GM19468 (cell line): ENCODE results near the gene TAPBPL.
A peak's percentile ranks its signal among the peaks of the same experiment; 100 is the strongest.
"Not testable (repeated sequence)": the region's sequence is repeated elsewhere in the genome, so short reads cannot be mapped to it uniquely, and the experiment has no call there.

Experiments used
- ATAC-seq: cut with Tn5 transposase; IDR thresholded peaks from one replicate; pipeline ENCODE4 v1.9.1; 2021; ENCODE audit warnings: mild to moderate bottlenecking, moderate library complexity, moderate number of reproducible peaks; ENCODE audit not compliant: unreplicated experiment; ENCODE audit errors: extremely low read depth

TAPBPL gene

DNA sequence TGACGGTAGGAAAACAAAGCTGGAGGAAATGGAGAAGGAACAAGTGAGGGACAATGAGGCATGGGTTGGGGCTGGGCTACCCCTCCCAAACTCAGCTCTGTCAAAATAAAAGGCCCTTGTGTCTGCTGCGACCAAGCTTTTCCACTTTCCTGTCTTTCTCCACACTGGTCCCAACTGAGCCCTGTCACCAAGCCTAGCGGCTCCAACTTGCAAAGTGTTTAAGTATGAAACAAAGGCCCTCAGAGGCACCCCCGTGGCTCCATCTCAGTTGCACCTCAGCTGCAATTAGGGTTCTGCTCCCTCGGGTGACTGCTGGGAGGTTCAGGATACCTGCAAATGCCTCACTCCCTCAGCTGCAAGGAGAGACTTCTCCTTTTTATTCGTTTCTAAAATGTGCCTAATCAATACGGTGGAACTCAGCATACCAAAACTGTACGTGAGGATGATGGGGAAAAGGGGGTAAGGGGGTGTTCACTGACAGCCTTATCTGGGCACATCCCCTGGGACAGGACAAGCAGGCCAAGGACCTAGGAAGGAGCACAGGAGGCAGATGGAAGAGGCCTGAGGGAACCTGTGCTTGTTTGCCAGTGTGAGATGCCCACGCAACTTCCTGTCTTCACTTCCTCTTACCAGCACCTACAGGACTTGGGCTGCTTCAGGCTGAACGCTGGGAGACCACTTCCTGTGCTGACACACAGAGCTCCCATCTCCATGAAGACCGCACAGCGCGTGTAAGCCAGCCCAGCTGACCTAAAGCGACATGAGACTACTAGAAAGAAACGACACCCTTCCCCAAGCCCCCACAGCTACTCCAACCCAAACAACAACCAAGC, 9.8 kb downstream of the TAPBPL start:
- ATAC-seq = peak; percentile 54

DNA sequence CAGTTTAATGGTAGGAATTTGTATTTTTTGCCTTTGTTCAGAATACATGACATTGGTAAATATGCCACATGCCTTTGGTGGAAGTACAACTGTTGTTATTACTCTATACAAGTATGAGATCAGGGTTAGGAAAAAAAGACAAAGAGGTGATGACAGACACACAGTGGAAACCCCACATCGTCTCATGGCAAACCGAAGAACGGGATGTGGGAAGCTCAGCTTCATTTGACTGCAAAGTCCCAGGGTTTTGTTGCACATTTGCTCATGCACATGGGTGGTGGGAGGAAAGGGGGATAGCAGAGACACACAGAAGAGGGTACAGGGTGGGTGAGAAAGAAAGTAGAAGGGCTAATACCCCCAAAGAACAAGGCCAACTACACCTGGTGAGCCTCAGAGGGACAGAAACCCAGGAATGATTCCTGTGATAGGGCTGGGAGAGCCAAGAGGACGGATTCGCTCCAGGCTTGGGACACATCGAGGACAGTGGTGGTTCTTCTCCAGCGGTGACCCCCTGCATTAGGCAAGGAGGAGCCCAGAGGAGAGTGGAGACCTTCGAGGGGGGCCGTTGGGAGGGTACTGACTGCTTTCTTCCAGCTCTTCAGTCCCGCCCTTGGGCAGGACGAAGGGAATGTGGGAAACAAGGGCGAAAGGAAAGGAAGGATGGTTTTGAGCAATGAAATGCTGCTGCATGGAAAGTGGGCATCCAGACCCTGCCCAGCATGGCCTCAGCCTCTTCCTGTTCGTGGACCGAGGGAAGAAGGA, 10.6 kb downstream of the TAPBPL start:
- no peak for ATAC-seq

DNA sequence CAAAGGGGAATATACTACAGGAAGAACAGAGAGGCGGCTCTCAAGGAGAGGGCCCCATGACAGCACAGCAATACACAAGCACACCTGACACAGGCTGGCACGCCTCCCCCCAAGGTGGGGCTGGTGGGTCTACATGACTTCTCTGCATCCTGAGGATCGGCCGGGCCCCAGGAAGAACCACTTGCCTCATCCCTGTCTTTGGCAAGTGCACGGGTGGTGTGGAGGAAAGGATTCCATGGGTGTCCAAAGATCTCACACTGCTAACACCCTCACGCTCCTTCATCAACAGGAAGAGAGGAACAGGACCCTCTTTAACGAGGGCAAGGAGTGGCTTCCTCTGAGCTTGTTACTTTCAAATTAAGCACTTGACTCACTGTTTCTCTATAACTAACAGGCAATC, 11.4 kb downstream of the TAPBPL start:
- ATAC-seq = no peak

DNA sequence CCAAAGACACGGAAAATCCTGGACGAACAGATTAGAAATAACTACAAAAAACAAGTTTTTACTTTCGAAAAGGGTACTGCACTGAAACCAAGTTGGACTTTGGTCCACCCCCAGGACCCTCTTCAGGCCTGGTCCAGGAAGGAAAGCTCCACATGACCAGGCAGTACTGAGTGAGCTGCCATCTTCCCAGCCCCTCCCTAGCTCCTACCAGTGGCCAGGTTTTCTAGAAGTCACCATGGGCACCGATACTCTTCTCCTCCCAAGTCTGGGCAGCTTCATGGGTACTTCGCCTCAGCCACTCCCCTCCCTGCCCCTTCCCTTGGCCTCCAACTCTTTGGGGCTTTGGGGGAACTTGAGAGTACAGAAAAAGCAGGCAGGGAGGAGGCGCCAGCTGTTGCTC, 12.0 kb downstream of the TAPBPL start:
- ATAC-seq = no peak

DNA sequence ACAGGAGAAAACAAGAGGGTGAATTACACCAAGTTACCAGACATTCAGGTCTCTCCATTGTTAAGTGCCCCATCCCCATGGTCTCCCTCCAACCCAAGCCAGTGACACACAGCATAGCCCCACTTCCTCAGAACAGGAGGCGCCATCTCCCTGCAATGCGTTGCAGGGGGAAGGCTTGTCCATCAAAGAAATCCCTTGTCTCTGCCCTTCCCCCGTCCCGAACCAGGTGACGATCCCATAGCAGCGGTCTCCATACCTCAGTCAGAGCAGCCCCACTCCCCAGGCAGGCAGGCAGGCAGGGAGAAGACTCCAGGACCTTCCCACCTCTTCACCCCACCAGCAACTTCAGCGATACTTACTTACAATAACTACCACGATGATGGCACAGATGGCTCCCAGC, 12.7 kb downstream of the TAPBPL start:
- ATAC-seq = no peak

DNA sequence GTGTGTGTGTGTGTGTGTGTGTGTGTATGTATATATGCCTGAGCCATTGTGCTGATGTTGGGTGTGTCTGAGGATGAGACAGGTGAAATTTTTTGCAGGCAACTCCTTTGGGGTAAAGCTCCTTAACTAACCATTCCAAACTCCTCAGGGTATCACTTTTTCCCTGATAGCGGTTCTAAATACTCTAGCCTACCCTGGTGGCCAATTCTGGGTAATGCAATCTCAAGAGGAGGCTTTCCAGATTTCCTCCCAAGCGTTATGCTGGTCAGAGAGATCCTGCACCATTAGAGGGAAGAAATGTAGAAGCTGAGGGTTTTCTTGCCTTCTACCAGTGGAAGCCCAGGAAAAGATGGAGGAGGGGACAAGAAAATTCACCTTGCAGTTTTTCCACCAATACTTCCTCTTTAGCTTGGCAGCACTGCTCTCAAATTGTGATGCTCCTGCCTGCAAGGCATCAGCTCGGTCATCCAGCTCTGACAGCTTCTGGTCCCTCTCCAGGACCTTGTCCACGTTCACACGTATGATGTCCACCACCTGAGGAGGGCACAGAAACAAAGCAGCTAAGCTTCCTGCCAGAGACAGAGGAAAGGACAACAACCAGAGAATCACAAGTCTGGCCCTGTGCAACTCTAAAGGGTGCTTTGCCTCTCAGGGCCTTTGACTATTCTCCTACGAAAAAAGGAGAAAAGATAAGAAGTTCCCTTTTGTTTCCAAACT, 13.8 kb downstream of the TAPBPL start:
- ATAC-seq = no peak

DNA sequence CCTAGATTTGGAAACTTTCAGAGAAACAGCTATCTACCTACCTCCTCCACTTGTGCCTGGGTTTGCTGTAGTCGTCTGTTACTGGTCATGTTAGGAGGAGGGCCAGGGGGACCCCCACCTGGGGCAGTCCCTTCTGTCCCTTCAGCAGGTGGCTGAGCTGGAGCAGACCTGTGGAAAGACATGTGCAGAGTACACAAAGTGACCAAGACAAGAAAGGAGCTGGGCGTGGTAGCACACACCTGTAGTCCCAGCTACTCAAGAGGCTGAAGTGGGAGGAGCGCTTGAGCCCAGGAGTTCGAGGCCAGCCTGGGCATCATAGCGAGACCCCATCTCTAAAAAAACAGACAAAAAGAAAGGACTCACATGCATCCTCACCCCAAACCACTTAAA, 14.3 kb downstream of the TAPBPL start:
- no peak for ATAC-seq

DNA sequence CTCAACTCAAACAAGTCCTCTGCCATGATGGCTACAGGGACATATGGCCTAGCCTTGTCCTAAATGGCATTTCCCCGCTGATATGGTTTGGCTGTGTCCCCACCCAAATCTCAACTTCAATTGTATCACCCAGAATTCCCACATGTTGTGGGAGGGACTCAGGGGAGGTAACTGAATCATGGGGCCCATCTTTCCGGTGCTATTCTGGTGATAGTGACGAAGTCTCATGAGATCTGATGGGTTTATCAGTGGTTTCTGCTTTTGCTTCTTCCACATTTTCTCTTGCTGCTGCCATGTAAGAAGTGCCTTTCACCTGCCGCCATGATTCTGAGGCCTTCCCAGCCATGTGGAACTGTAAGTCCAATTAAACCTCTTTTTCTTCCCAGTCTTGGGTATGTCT, 14.9 kb downstream of the TAPBPL start:
- not testable (repeated sequence) for ATAC-seq

DNA sequence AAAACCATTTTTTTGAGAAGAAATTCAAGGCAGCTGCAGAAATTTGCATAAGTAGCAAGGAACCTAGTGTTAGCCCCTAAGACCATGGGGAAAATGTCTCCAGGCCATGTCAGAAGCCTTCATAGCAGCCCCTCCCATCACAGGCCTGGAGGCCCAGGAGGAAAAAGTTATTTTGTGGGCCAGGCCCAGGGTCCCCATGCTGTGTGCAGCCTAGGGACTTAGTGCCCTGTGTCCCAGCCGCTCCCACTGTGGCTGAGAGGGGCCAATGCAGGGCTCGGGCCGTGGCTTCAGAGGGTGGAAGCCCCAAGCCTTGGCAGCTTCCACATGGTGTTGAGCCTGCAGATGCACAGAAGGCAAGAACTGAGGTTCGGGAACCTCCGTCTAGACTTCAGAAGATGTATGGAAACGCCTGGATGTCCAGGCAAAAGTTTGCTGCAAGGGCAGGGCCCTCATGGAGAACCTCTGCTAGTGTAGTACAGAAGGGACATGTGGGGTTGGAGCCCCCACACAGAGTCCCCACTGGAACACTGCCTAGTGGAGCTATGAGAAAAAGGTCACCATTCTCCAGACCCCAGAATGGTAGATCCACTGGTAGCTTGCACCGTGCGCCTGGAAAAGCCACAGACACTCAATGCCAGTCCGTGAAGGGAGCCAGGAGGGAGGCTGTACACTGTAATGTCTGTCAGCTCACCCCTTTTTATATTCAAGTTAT, 15.9 kb downstream of the TAPBPL start:
- ATAC-seq = not testable (repeated sequence)

DNA sequence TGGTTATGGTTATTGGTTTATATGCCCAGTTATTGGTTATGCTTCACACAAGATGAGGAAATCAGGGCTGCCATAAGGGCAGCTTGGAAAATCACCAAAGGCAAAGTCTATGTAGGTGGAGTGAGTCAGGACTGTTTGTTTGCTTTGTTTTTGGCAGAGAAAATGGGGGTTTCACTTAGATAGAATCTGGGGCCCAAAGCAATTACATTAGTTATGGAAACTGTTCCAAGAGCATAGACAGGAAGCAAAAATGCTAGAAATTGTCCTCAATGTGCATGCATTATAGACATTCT, 16.4 kb downstream of the TAPBPL start:
- ATAC-seq = no peak

DNA sequence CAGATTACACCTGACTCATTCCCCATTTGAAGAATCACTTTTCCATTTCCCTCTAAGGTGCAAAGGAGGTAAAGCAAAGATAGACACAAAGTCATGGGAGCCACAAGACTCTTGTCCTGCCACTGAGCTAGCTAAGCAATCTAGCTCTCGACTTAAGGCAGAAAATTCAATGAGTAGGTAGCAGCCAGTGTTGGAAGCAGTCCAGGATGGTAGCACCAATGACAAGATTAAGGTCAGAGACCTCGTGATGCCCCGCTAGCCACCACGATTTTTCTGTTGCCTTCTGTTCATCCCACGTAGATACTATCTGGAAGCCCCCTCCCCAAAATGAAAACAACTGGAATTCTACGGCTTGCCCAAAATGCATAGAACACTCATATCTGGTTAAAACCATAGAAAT, 17.2 kb downstream of the TAPBPL start:
- ATAC-seq = no peak

DNA sequence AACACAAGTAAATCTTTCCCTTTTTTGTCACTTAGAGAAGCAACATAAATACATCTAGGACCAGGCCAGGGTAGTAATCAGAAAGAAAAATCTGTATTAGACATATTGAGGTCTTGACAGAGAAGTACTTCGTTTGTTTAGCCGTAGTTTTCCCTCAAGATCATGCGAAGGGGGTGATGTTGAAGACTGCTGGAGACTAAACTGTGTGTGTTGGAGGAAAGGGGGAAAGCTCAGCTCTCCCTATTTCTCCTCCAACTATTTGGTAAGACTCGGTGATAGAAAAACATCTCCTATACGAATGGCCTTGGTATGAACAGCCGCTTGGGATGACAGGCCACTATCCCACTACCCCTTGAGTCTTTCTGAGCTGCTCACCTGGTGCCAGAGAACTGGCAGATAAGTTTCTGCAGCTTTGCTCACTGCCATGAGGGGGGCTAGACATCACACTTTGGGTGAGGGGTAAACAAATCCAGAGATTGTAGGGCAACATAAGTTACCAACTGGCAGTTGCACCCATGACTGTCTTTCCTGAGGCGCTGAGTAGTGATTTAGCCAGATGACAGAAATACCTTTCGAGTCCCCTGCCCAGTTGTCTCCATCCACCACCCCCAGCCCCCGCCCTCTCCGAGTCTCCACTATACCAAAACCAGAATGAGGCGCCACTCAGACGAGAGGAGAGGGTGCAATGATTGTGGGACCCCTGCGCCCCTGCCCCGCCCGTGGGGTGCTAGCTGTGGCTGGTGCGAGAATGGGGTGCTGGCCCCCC, 17.9 kb downstream of the TAPBPL start:
- ATAC-seq = no peak

DNA sequence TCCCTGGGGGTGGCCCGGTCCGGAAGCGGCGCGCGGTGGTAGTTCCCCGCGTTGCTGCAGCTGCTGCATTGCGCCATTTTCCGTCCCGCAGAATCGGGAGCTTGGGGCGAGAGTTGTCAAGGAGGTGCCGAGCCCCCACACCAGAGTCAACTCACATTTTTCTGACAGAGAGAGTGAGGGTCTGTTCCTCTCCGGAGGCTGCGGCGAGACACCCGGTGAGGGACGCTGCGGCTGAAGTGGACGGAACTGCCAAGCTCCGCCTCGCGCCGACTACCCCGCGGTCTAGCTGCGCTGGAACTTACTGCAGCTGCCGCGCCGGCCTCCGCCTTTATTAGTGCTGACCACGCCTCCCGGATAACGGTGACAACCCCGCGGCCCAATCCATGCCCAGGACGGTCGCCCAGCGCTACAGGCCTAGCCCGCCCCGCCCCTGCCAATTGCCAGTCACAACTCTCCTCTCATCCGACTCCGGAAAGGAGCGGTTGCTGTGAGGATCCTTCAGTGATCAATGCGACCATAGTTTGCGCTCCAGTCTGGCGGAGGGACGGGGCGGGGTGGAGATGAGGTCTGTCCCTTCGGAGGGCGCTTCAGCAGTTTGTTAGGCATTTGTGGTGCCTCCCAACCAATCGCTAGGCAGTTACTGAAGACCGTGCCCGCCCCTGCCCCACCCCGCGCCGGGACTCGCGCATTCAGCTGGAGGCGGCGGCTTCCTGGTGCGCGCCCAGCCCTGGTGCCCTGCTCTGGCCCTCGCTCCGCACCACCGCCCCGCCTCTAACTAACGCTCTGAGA, 18.7 kb downstream of the TAPBPL start, which contains the start of gene VAMP1:
TSS of gene VAMP1 (minus strand) at position 303 of the 789 bp plus-strand sequence. CDS start at position 157, 146 bp downstream.
- ATAC-seq = peak; percentile 71

DNA sequence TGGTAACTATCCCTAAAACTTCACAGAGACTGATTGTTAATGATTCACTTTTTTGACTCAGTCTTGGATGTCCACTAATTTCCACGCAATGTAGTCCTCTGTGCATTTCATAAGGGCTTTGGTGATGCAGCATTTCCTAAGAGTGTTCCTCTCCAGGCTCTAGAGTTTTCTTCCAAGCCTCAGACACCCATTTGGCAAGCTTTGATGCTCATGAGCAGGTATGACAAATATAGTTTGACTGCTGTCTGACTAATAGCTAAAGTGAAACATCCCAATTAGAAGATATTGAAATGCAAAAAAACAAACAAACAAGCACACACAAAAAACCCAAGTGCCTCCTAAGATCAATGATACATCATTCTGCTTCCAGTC, 20.1 kb downstream of the TAPBPL start:
- ATAC-seq = no peak

DNA sequence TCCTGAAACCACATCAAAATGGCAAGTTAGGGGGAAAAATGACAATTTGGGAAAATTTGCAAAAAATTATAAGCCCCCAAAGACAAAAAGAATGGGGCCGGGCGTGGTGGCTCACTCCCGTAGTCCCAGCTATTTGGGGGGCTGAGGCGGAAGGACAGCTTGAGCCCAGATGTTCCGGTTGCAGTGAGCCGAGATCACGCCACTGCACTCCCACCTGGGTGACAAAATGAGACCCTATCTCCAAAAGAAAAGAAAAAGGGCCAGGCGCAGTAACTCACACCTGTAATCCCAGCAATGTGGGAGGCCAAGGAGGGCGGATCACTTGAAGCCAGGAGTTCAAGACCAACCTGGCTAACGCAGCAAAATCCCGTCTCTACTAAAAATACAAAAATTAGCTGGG, 20.6 kb downstream of the TAPBPL start:
- no peak for ATAC-seq

DNA sequence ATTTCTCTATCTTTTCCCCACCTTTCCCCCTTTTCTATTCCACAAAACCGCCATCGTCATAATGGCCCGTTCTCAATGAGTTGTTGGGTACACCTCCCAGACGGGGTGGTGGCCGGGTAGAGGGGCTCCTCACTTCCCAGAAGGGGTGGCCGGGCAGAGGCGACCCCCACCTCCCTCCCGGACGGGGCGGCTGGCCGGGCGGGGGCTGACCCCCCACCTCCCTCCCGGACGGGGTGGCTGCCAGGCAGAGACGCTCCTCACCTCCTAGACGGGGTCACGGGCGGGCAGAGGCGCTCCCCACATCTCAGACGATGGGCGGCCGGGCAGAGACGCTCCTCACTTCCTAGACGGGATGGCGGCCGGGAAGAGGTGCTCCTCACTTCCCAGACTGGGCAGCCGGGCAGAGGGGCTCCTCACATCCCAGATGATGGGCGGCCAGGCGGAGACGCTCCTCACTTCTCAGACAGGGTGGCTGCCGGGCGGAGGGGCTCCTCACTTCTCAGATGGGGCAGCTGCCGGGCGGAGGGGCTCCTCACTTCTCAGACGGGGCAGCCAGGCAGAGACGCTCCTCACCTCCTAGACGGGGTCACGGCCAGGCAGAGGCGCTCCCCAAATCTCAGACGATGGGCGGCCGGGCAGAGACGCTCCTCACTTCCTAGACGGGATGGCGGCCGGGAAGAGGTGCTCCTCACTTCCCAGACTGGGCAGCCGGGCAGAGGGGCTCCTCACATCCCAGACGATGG, 23.6 kb downstream of the TAPBPL start:
- not testable (repeated sequence) for ATAC-seq

DNA sequence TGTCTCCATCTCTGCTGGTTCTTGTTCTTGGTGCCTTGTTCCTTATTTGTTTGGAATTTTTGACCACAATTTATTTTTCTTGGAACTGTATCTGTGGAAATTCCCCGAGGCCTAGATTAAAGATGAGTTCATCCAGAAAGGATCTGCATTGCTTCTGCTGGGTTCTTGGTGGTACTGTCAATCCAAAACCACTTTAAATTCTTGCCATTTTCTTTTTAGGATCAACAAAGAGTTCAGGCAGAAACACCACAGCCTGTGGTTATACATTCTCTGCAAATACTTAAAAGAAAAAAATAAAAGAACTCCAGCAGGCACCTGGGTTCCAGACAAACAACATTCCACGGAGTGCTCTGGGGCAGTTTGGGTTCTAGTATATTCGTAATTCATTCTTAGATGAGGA, 24.6 kb downstream of the TAPBPL start:
- ATAC-seq = no peak
